HG03064 (cell line): Measurements from ENCODE around the gene COL4A1.

ENCODE experiments used
- ATAC-seq: cut with Tn5 transposase; IDR thresholded peaks from one replicate; pipeline ENCODE4 v1.9.1; 2021; ENCODE audit warnings: low read depth; ENCODE audit not compliant: unreplicated experiment

Gene COL4A1

GRCh38 chr13:110106726-110107125 lies 200.2 kb downstream of the COL4A1 start:
- ATAC-seq = no peak

- no peak for ATAC-seq
Measured at GRCh38 chr13:110105136-110105535, 201.8 kb downstream of the COL4A1 start.

GRCh38 chr13:110103534-110103933 lies 203.4 kb downstream of the COL4A1 start:
- ATAC-seq = no peak

- ATAC-seq = no peak
Measured at GRCh38 chr13:110103026-110103425, 203.9 kb downstream of the COL4A1 start.

- no peak for ATAC-seq
Measured at GRCh38 chr13:110102053-110102452, 204.9 kb downstream of the COL4A1 start.

GRCh38 chr13:110099922-110100321 lies 207.0 kb downstream of the COL4A1 start:
- ATAC-seq = no peak
